ENCODE measurements around the gene PLEKHO2.

Gene PLEKHO2

DNA sequence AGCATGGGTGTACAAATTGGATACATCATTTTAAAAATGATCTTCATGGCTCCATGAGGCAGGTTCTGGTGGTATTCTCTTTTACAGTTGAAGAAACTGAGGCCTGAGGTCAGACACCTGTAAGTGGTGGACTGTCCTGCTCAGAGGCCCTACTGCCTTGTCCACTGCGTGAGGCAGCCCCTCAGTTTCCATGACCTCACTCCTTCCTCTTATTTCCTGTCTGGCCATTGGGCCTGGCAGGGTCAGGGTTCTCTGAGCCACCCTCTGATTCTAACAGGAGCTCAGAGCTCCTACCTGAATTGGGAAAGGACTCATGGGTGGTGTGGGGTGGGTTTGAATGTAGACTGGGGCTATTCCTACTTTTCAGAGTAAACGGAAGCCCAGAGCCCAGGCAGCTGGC, 17.5 kb downstream of the PLEKHO2 start:
- DNase-seq (ENCODE audit: low read depth in 1 of 2, low spot score in 1 of 2): no peak
- Histone ChIP-seq H3K27ac (replicated peaks) (no peak overlapping the region), H3K4me3 (replicated peaks; ENCODE audit: insufficient read depth, low read length) (no peak overlapping the region), H3K27me3 (ENCODE audit: insufficient read depth, poor library complexity, severe bottlenecking) (no peaks in the 10 kb centered on the region)
- TF ChIP-seq SPI1 (IDR thresholded peaks at IDR 0.05; ENCODE audit: borderline replicate concordance, low read depth) (no peak), POLR2AphosphoS5 (IDR thresholded peaks at IDR 0.05; ENCODE audit: low read depth) (no peak), GABPA (IDR thresholded peaks at IDR 0.05; ENCODE audit: low read depth) (no peak), CTCF (IDR thresholded peaks at IDR 0.05; ENCODE audit: insufficient read depth, low read length) (no peak)
- TF ChIP-seq, protein P1, sequence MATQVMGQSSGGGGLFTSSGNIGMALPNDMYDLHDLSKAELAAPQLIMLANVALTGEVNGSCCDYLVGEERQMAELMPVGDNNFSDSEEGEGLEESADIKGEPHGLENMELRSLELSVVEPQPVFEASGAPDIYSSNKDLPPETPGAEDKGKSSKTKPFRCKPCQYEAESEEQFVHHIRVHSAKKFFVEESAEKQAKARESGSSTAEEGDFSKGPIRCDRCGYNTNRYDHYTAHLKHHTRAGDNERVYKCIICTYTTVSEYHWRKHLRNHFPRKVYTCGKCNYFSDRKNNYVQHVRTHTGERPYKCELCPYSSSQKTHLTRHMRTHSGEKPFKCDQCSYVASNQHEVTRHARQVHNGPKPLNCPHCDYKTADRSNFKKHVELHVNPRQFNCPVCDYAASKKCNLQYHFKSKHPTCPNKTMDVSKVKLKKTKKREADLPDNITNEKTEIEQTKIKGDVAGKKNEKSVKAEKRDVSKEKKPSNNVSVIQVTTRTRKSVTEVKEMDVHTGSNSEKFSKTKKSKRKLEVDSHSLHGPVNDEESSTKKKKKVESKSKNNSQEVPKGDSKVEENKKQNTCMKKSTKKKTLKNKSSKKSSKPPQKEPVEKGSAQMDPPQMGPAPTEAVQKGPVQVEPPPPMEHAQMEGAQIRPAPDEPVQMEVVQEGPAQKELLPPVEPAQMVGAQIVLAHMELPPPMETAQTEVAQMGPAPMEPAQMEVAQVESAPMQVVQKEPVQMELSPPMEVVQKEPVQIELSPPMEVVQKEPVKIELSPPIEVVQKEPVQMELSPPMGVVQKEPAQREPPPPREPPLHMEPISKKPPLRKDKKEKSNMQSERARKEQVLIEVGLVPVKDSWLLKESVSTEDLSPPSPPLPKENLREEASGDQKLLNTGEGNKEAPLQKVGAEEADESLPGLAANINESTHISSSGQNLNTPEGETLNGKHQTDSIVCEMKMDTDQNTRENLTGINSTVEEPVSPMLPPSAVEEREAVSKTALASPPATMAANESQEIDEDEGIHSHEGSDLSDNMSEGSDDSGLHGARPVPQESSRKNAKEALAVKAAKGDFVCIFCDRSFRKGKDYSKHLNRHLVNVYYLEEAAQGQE (IDR thresholded peaks at IDR 0.05; ENCODE audit: insufficient replicate concordance, low read depth): no peak

GRCh38 chr15:64861331-64861730, 19.6 kb downstream of the PLEKHO2 start:
- H3K4me3 ChIP-seq (replicated peaks; ENCODE audit: insufficient read depth, low read length): no peak overlapping the region
- H3K27ac ChIP-seq (replicated peaks): no peak overlapping the region
- no peaks in the 10 kb centered on the region for H3K27me3 ChIP-seq (ENCODE audit: insufficient read depth, poor library complexity, severe bottlenecking)
- DNase-seq (ENCODE audit: low read depth in 1 of 2, low spot score in 1 of 2): no peak
- no peak for TF ChIP-seq SPI1 (IDR thresholded peaks at IDR 0.05; ENCODE audit: borderline replicate concordance, low read depth)
- TF ChIP-seq, protein P1 (IDR thresholded peaks at IDR 0.05; ENCODE audit: insufficient replicate concordance, low read depth): no peak
- TF ChIP-seq GABPA (IDR thresholded peaks at IDR 0.05; ENCODE audit: low read depth): no peak
- TF ChIP-seq POLR2AphosphoS5 (IDR thresholded peaks at IDR 0.05; ENCODE audit: low read depth): no peak

- H3K27ac ChIP-seq (replicated peaks): no peak overlapping the region
- H3K4me3 ChIP-seq (replicated peaks; ENCODE audit: insufficient read depth, low read length): no peak overlapping the region
- H3K27me3 ChIP-seq (ENCODE audit: insufficient read depth, poor library complexity, severe bottlenecking): no peaks in the 10 kb centered on the region
- DNase-seq (ENCODE audit: low read depth in 1 of 2, low spot score in 1 of 2): no peak
- TF ChIP-seq POLR2AphosphoS5 (IDR thresholded peaks at IDR 0.05; ENCODE audit: low read depth) (no peak), CTCF (IDR thresholded peaks at IDR 0.05; ENCODE audit: insufficient read depth, low read length) (no peak), GABPA (IDR thresholded peaks at IDR 0.05; ENCODE audit: low read depth) (no peak), SPI1 (IDR thresholded peaks at IDR 0.05; ENCODE audit: borderline replicate concordance, low read depth) (no peak)
- TF ChIP-seq, protein P1 (IDR thresholded peaks at IDR 0.05; ENCODE audit: insufficient replicate concordance, low read depth): no peak
These were observed 20.2 kb downstream of the PLEKHO2 start for GRCh38 chr15:64861960-64862359.
